H9 (cell line): ENCODE measurements around the gene LRFN3. TPM values are rescaled to one million over a fixed set of nuclear protein-coding genes. Genes with fewer than 3 reads are reported as not detected.

Source experiments
- DNase-seq: peaks from one replicate; pipeline ENCODE4 v3.0.0-alpha.2; 2017
- H2AFZ ChIP-seq: one replicate; pipeline ENCODE4 v1.6.1; 2013; ENCODE audit warnings: mild to moderate bottlenecking, low read length, control low read depth, moderate library complexity
- H2AK5ac ChIP-seq: 2 replicates; pipeline ENCODE4 v1.6.1; 2013; ENCODE audit warnings: low read length, control low read depth, mixed read lengths; ENCODE audit not compliant: insufficient read length
- H2BK120ac ChIP-seq: one replicate; pipeline ENCODE4 v1.6.1; 2013; ENCODE audit warnings: low read depth, mild to moderate bottlenecking, low read length, control low read depth, inconsistent platforms; ENCODE audit not compliant: poor library complexity, severe bottlenecking
- H2BK12ac ChIP-seq: 2 replicates; pipeline ENCODE4 v1.6.1; 2013; ENCODE audit warnings: low read length, control low read depth, mixed read lengths, low read depth; ENCODE audit not compliant: insufficient read length
- H2BK15ac ChIP-seq: 2 replicates; pipeline ENCODE4 v1.6.1; 2013; ENCODE audit warnings: low read depth, low read length, control low read depth
- H2BK20ac ChIP-seq: one replicate; pipeline ENCODE4 v1.6.1; 2013; ENCODE audit warnings: low read depth, mild to moderate bottlenecking, low read length, control low read depth, inconsistent platforms; ENCODE audit not compliant: poor library complexity, severe bottlenecking
- H2BK5ac ChIP-seq: 2 replicates; pipeline ENCODE4 v1.6.1; 2013; ENCODE audit warnings: low read length, control low read depth, mixed read lengths; ENCODE audit not compliant: insufficient read length
- H3K14ac ChIP-seq: 2 replicates; pipeline ENCODE4 v1.6.1; 2013; ENCODE audit warnings: low read length, control low read depth; ENCODE audit not compliant: insufficient read depth
- H3K18ac ChIP-seq: 2 replicates; pipeline ENCODE4 v1.6.1; 2013; ENCODE audit warnings: low read depth, mild to moderate bottlenecking, mixed read lengths, low read length, control low read depth; ENCODE audit not compliant: insufficient read length
- H3K23ac ChIP-seq: 2 replicates; pipeline ENCODE4 v1.6.1; 2013; ENCODE audit warnings: low read length, control low read depth, mixed read lengths, low read depth; ENCODE audit not compliant: insufficient read length
- H3K23me2 ChIP-seq: 2 replicates; pipeline ENCODE4 v1.6.1; 2013; ENCODE audit warnings: low read depth, mild to moderate bottlenecking, mixed read lengths, low read length, control low read depth; ENCODE audit not compliant: insufficient read length, poor library complexity, severe bottlenecking
- H3K27ac ChIP-seq: 2 replicates; pipeline ENCODE4 v1.5.1; 2013; ENCODE audit warnings: low read length, control low read depth, mixed read lengths, low read depth; ENCODE audit not compliant: insufficient read length
- H3K27me3 ChIP-seq: 2 replicates; pipeline ENCODE4 v1.6.1; 2013; ENCODE audit warnings: low read length, control low read depth, inconsistent platforms; ENCODE audit not compliant: insufficient read depth
- H3K4ac ChIP-seq: 2 replicates; pipeline ENCODE4 v1.6.1; 2013; ENCODE audit warnings: low read depth, mild to moderate bottlenecking, control low read depth, inconsistent platforms, low read length, moderate library complexity
- H3K4me1 ChIP-seq: 2 replicates; pipeline ENCODE4 v1.6.1; 2013; ENCODE audit warnings: low read length, control low read depth, inconsistent platforms; ENCODE audit not compliant: insufficient read depth
- H3K4me2 ChIP-seq: 2 replicates; pipeline ENCODE4 v1.6.1; 2013; ENCODE audit warnings: low read length, control low read depth, mixed read lengths; ENCODE audit not compliant: insufficient read length, insufficient read depth
- H3K56ac ChIP-seq: 2 replicates; pipeline ENCODE4 v1.6.1; 2013; ENCODE audit warnings: low read depth, mild to moderate bottlenecking, mixed read lengths, low read length, control low read depth; ENCODE audit not compliant: insufficient read length
- H3K79me1 ChIP-seq: 2 replicates; pipeline ENCODE4 v1.6.1; 2013; ENCODE audit warnings: low read depth, mild to moderate bottlenecking, moderate library complexity, low read length, control low read depth, inconsistent platforms; ENCODE audit not compliant: insufficient read depth, poor library complexity, severe bottlenecking
- H3K79me2 ChIP-seq: 2 replicates; pipeline ENCODE4 v1.6.1; 2013; ENCODE audit warnings: low read length, control low read depth, inconsistent platforms; ENCODE audit not compliant: insufficient read depth
- H3K9ac ChIP-seq: 2 replicates; pipeline ENCODE4 v1.6.1; 2013; ENCODE audit warnings: low read length, control low read depth, mixed read lengths; ENCODE audit not compliant: insufficient read length; ENCODE audit errors: extremely low read depth
- H3K9me3 ChIP-seq: one replicate; pipeline ENCODE4 v1.6.1; 2013; ENCODE audit warnings: low read depth, low read length, inconsistent platforms; ENCODE audit not compliant: control insufficient read depth
- H3T11ph ChIP-seq: one replicate; pipeline ENCODE4 v1.6.1; 2013; ENCODE audit warnings: mild to moderate bottlenecking, low read length, control low read depth, inconsistent platforms
- H4K20me1 ChIP-seq: one replicate; pipeline ENCODE4 v1.6.1; 2013; ENCODE audit not compliant: control insufficient read depth, insufficient read length, insufficient read depth
- H4K5ac ChIP-seq: 2 replicates; pipeline ENCODE4 v1.6.1; 2013; ENCODE audit warnings: low read depth, mild to moderate bottlenecking, mixed read lengths, low read length, control low read depth; ENCODE audit not compliant: insufficient read length
- H4K8ac ChIP-seq: replicated peaks from 2 replicates; pipeline ENCODE4 v1.6.1; 2013; ENCODE audit warnings: low read length, control low read depth, mixed read lengths, low read depth; ENCODE audit not compliant: insufficient read length
- H4K91ac ChIP-seq: 2 replicates; pipeline ENCODE4 v1.6.1; 2013; ENCODE audit warnings: low read depth, mild to moderate bottlenecking, moderate library complexity, mixed read lengths, low read length, control low read depth; ENCODE audit not compliant: insufficient read length
- H3K27ac Mint-ChIP-seq, 3 experiments: 2 replicates in 2 of 3; 3 replicates in 1 of 3; pipeline ENCODE4 v1.8.0; 2020 to 2021; ENCODE audit warnings: mixed read lengths in 3 of 3, mild to moderate bottlenecking in 1 of 3, moderate library complexity in 1 of 3
- H3K27me3 Mint-ChIP-seq: 2 replicates; pipeline ENCODE4 v1.8.0; 2021; ENCODE audit warnings: low read depth, mild to moderate bottlenecking, moderate library complexity, mixed read lengths
- H3K36me3 Mint-ChIP-seq, 3 experiments: 2 replicates in 2 of 3; 3 replicates in 1 of 3; pipeline ENCODE4 v1.8.0; 2020 to 2021; ENCODE audit warnings: low read depth in 3 of 3, mixed read lengths in 3 of 3; ENCODE audit not compliant: insufficient read depth in 1 of 3
- H3K4me1 Mint-ChIP-seq, 2 experiments: 2 replicates each; pipeline ENCODE4 v1.8.0; 2020; ENCODE audit warnings: mixed read lengths in 2 of 2
- H3K4me3 Mint-ChIP-seq, 2 experiments: 2 replicates in 1 of 2; 3 replicates in 1 of 2; pipeline ENCODE4 v1.8.0; 2020 to 2021; ENCODE audit warnings: mild to moderate bottlenecking in 2 of 2, mixed read lengths in 2 of 2, moderate library complexity in 1 of 2
- H3K9me3 Mint-ChIP-seq, 2 experiments: 2 replicates in 1 of 2; 3 replicates in 1 of 2; pipeline ENCODE4 v1.8.0; 2020; ENCODE audit warnings: mild to moderate bottlenecking in 2 of 2, mixed read lengths in 2 of 2, moderate library complexity in 1 of 2
- WGBS: extraction: QIAGEN DNeasy Blood & Tissue Kit; methylation state at CpG from one replicate; pipeline ENCODE4 v1.1.7; 2013; ENCODE audit warnings: missing lambda C conversion rate, low lambda C conversion rate, mixed read lengths; ENCODE audit not compliant: insufficient read length; ENCODE audit errors: extremely low coverage; 5-methylcytosine and 5-hydroxymethylcytosine counted together
- total RNA-seq: library from RNA; stranded (reverse); gene quantifications from 2 replicates; pipeline ENCODE4 v1.2.1, GENCODE V29; 2021
- TF ChIP-seq, protein P1 (sequence below): fragments of 200-600 bp; sonication (generic); conservative IDR thresholded peaks from 3 replicates; pipeline ENCODE4 v1.8.0; 2021; ENCODE audit warnings: antibody characterized with exemption, mild to moderate bottlenecking

LRFN3 gene
- total RNA-seq, 1 experiment from 2014 or later, result 20.5 TPM

- Histone ChIP-seq H4K8ac (no peak overlapping the region), H3K79me2 (no peaks in the 10 kb centered on the region), H3K4me2 (no peak overlapping the region), H2BK120ac (no peak overlapping the region), H4K91ac (no peak overlapping the region), H3K79me1 (no peaks in the 10 kb centered on the region), H3K23me2 (no peaks in the 10 kb centered on the region), H3K14ac (no peak overlapping the region), H3K27me3 (no peaks in the 10 kb centered on the region), H4K5ac (no peak overlapping the region), H2BK15ac (no peak overlapping the region), H2BK5ac (no peak overlapping the region), H4K20me1 (no peaks in the 10 kb centered on the region), H3K4ac (no peak overlapping the region), H2BK12ac (no peak overlapping the region), H2AK5ac (no peak overlapping the region), H3K9me3 (no peaks in the 10 kb centered on the region), H2AFZ (no peak overlapping the region), H2BK20ac (no peak overlapping the region), H3K27ac (no peak overlapping the region), H3K9ac (no peak overlapping the region), H3T11ph (no peak overlapping the region), H3K23ac (no peak overlapping the region), H3K56ac (no peak overlapping the region), H3K18ac (no peak overlapping the region), H3K4me1 (no peaks in the 10 kb centered on the region)
- H3K27ac Mint-ChIP-seq, result no peak overlapping the region
- no peak overlapping the region for H3K4me3 Mint-ChIP-seq
- no peaks in the 10 kb centered on the region for H3K4me1 Mint-ChIP-seq
- H3K27me3 Mint-ChIP-seq, result no peaks in the 10 kb centered on the region
- no CpG with 5 or more reads among the region's 5 CpGs for WGBS
- peaks cover 31 to 54% (median 46%) of the 10 kb centered on the region in 3 experiments for H3K36me3 Mint-ChIP-seq
- no peaks in the 10 kb centered on the region for H3K9me3 Mint-ChIP-seq
- no peak for DNase-seq
- TF ChIP-seq, protein P1, sequence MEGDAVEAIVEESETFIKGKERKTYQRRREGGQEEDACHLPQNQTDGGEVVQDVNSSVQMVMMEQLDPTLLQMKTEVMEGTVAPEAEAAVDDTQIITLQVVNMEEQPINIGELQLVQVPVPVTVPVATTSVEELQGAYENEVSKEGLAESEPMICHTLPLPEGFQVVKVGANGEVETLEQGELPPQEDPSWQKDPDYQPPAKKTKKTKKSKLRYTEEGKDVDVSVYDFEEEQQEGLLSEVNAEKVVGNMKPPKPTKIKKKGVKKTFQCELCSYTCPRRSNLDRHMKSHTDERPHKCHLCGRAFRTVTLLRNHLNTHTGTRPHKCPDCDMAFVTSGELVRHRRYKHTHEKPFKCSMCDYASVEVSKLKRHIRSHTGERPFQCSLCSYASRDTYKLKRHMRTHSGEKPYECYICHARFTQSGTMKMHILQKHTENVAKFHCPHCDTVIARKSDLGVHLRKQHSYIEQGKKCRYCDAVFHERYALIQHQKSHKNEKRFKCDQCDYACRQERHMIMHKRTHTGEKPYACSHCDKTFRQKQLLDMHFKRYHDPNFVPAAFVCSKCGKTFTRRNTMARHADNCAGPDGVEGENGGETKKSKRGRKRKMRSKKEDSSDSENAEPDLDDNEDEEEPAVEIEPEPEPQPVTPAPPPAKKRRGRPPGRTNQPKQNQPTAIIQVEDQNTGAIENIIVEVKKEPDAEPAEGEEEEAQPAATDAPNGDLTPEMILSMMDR, result no peak
Observed at GRCh38 chr19:35887197-35887596, 49.0 kb upstream of the LRFN3 start.
